Hematopoietic multipotent progenitor cell treated with erythropoietin and hydrocortisone succinate and interleukin-3 and kit ligand, for 15 days (in vitro differentiated cells): ENCODE data around the gene HHATL.
"Not testable (repeated sequence)": the region's sequence is repeated elsewhere in the genome, so short reads cannot be mapped to it uniquely, and the experiment has no call there.

Source experiments
- DNase-seq: peaks from one replicate; pipeline ENCODE4 v3.0.0-alpha.2; 2015; ENCODE audit warnings: low spot score

HHATL gene

DNA sequence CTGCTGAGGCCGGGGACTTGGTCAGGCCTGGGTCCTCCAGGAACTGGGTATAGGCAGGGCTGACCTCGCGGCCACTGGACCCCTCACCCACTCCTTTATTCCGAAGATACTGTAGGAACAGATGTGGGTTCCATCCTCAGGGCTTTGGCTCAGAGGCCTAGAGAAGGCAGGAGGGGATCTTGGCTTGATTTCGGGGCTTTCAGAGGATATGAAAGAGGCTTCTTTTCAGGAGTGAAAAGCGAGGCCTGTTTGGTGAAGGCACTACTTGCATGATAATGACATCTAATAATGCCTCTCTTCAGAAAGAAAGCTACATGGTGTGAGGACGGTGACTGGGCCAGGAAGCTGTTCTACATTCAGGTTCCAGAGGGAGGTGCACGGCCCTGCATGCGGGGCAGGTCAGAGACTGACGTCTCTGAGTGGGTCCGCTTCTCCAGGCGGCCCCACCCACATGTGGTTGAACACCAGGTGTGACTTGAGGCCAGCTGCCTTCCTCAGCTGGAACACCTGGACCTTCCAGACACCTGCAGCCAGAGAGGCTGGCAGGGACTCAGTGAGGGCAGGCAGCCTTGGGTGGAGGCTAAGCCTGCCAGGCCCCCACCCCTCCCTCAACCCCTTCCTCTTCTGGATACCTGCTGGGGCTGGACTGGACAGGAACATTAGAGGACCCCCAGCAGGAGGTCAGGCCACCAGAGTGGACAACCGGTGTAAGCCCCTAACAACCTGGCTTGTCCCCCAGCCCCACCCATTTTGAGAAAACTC lies 31.1 kb upstream of the HHATL start:
- no peak for DNase-seq

DNA sequence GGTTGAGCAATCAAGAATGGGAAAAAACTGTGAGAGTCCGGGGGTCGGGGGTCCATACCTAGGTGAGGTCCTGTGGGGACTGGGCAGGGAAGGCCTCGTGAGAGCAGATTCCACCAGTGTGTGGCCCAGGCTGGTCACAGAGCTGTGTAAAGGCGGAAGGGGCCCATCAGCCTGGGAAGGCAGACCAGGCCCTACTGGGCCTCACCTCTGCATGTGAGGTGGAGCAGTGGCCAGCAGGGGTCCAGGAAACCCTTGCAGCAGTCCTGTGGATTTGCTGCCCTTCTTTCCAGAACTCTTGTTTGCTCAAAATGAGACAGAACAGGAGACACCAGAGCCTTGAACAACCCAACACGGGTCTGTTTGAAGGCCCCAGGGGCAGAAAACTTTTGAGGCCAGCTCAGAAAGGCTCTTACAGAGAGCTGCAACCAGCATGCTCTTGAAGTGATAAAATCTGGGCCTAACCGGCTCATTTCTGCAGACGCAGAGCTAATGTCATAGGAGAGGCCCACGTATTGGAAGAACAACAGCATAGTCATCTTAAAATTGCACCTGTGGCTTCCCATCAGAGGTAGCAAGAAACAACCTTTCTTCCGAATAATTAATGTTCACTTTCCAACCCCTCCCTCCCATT lies 30.3 kb upstream of the HHATL start:
- DNase-seq = no peak

DNA sequence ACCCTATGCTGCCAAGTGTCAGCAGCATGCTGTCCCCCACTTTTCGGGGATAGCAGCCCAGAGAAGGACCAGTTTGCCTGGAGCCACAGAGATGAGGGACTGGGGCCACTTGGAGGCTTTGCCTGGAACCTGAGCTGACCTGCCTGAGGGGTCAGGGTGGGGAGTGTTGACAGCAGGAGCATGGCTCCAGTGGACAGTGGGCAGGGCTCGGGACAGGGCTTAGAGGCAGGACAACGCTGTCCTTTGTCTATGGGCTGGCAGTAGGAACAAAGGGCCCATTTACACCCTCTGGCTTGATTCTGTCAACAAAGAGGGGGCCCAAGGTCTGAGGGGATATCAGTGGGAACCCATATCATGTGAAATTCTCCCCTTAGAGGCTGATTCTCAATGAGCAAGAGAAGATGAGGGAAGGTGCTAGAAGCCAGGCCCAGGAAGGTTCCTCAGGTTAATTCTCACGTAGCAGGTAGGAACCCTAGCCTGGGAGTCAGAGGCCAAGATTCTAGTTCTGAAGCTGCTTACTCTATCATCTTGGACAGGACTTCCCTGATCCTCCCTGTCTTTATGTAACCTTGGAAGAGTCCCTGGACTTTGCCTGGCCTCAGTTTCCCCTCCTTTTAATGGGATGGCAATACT lies 29.7 kb upstream of the HHATL start:
- no peak for DNase-seq

DNA sequence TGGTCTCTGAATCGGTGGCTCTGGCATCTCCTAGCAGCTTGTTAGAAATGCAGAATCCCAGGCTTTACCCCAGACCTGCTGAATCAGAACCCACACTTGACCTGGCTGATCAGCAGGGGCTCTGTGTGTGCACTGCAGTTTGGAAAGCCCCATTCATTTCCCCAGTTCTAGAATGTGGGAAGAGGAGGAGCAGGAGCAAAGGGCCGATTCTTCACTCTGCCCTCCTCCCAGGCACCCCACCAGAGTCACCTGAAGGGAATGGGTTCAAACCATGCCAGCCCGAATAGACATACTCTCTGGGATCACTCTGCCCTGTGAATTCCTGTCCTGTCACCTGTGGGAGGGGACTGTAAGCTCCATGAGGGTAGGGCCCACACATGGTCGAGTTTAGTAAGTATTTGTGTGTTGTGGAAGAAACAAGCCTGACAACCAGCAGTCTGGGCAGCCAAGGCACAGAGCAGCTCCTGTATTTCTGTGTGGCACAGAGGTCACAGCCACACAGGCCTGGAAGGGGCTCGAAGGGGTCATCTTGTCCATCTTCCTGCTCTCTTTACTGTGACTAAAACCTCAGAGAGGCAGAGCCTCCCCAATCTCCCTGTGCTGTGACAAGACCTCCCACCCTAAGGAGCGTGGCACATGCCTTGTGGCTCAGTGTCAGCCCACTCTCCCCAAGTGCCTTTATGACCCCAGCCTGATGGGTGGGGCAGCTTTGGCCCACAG lies 29.0 kb upstream of the HHATL start:
- no peak for DNase-seq

DNA sequence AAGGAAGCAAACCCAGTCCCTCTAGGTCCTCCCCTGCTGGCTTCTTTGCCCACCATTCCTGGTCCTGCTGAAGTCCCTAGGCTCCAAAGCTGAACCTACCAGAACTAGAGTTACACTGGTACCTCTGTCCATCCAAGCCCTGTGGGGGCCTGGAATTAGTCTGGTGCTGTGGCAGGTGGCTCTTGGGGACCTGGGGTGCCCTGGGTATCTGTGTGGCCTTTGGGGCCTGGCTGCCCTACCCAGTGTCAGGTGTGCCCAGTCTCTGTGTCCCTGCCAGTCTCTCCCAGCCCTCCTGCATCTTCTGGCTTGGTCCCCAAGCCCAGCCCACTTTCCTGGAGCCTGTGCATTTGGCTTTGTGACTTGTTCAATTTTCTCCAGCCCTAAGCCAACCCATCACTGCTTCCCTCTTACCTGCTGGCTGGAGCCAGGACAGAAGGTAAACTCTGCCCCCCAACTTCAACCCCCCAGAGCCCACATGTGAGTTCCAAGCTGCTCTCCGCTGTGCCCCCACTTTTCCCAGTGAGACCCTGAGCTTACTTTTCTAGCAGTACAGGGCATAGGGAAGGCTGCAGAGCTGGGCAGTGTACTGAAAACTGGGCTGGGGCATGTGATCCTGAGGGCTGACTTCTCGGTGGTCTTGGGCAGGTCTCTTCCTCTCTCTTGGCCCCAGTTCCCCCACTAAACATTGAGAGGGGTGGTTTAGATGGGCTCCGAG lies 28.3 kb upstream of the HHATL start:
- no peak for DNase-seq

DNA sequence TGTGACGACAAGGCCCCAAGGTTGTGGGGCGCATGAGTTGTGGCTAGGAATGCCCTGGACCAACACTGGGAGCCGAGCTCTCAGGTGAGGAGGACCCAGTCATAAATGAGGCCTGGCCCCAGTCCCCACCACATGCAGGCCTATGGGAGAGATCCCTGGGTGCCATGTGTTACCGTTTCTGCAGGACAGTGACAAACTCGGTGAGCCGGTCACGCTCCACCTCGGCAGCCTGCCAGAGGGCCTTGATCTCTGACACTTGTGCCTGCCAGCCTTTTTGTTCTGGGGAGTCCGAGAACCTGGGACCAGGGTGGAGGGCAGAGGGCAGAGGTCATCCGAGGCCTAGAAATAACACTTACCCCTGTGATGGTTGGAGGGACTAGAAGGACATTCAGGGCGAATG lies 27.7 kb upstream of the HHATL start:
- no peak for DNase-seq

DNA sequence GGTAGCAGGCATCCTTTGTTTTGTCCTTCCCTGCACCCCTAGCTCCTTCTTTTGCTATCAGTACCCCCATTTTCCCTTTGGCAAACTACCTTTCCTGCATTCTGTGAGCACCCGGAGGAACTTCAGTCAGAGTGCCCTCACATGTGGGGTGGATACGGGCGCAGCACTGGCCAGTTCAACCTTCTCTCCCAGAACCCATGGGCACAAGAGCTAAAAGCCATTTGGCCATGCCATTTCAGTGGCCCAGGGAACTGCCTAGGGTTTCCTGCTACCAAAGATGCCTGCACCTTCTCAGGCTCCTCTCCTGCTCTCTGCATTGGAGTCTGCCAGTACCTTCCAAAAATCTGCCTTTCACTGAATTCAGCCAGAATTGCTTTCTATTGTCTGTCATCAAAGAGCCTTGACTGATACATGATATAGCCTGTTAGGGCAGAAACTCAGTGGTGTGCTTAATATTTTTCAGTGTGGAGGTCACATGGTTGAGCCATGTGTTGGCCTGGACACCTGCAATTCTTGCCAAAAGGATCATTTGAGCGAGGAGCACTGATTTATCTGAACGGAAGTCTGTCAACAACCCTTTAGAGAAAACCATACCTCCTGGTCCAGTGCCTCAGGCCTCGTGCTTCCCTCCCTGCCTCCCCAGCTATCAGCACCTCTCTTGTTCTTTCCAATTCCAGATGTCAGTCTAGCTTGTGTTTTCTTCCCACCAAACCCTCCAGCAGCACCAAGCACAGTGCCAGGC lies 27.0 kb upstream of the HHATL start:
- no peak for DNase-seq

DNA sequence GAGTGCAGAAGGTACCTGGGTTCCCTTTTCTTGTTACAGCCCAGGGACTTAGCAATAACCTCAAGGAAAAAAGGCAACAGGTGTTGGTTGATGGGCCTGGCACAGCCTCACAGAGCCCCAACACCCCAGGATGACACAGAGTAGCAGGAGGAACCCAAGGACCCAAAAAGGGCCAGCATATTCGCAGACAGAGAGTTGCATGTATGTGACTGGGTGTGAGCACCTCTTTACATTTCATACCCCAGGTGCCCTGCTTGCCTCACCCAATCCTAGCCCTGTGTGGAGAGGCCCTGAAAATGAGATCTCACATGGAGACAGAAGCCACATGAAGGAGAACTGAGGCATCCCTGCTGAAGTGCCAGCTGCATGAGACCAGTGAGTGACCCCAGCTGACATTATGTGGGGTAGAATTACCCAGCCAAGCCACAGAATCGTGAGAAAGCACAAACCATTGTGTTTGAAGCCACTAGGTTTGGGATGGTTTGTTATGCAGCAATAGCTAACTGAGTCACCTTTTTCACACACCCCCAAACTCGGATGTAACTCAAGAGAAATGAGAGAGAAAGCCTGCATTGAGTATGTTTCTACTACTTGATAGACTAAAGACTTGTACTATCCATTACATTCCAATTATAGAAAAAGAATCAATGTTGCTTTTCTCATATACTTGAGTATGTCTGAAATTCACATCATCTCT lies 26.2 kb upstream of the HHATL start:
- DNase-seq = no peak

DNA sequence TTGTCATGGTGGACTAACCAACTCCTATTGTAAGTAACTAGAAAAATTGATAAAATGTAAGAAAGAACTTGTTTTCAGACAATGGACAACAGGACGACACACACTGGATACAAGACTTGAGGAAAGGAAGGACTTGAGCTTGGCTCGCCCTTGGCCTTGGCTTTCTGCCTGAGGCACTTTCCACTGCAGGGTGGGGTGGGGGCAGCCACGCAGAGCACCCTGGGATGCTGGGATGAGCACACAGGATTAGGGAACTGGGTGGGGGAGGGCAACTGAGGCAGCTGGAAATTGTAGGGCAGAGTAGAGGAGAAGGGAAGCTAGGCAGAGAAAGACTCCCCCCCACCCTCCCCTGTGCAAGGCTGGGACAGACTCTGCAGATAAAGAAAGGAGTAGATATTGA lies 25.5 kb upstream of the HHATL start:
- no peak for DNase-seq

DNA sequence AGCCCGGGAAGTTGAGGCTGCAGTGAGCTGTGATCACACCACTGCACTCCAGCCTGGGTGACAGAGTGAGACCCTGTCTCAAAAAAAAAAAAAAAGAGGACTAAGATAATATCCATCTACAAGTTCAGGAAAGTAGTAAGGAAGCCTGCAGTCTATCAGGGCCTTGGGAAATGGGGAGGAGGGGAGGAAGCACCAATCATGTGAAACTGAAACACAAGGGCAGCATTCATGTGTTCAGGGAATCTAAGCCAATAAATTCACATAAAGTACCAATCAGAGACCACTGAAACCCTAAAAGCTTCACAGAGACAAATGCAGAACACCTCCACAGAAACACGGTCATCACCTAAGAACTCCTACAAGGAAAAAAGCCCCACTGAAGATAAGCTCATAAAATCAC lies 22.9 kb upstream of the HHATL start:
- no peak for DNase-seq

DNA sequence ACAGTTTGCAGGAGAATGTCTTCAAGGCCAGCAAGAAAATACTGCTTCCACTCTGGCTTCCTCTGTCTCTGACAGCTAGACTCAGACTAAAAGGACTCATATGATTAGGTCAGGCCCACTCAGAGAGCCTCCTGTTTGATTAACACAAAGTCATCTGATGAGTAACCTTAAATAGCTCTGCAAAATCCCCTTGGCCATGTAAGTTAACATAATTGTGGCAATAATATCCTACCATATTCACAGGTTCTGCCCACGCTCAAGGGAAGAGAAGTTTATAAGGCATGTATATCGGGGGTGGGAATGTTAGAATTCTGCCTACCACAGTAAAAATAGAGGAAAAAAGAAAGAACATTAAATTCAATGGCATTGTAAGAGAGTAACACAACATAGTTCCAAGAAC lies 20.6 kb upstream of the HHATL start:
- no peak for DNase-seq

DNA sequence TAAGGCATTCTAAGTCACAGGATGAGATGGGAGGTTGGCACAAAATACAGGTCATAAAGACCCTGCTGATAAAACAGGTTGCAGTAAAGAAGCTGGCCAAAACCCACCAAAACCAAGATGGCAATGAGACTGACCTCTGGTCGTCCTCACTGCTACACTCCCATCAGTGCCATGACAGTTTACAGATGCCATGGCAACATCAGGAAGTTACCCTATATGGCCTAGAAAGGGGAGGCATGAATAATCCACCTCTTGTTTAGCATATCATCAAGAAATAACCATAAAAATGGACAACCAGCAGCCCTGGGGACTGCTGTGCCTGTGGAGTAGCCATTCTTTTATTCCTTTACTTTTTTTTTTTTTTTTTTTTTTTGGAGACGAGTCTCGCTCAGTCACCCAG lies 19.8 kb upstream of the HHATL start:
- not testable (repeated sequence) for DNase-seq

DNA sequence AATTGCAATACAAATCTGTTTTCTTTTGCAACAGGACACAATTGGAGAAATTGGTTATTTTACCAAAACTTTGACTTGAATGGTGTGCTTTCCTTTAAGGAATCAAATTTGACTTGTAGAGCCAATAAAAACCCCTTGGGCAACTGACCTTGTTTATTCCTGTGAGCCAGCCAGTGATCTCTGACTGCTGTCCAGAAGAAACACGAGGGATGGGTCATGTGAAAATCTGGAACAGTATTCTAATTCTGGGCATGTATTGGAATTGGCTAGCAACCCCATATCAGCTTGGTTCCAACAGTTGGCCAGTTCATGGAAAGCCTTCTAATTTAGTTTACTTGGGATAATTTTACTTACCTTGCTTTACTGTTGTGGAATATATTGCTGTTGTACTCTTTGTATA lies 19.1 kb upstream of the HHATL start:
- DNase-seq = no peak

DNA sequence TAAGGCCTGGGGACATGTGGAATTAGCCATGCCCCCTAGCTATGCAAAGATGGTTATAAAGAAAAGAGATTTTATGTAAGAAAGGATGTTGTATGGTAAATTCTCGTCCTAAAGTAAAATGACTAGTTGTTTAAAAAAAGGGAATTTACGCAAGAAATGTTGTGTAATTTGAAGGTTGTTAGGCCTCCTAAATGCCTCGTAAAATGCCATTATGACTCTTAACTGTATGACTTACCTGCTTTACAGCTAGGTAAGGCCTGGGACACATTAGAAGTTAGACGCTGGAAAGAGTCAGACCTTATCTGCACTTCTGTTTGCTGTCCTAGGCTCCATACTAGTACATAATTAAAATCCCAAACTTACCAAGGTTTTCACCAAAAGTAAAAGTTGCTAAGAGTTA lies 17.5 kb upstream of the HHATL start:
- DNase-seq = no peak

DNA sequence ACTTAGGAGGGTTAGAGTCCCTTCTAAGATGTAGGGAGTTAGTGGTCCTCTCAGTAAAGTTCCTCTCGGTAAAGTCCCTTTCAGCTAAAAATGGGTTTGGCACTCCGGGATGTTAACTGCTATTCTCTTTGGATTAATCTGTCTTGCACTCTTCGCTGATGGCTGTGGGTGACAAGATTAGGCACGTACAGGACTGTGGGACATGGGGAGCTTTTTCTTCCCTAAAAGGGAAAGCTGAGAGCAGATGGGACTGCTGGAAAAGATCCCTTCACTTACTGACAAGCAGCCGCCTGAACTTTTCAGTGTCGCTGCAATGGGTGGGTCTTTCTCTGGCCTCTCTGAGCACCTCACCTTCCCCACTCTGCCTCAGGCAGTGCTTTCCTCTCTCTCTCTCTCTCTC lies 16.4 kb upstream of the HHATL start:
- no peak for DNase-seq

DNA sequence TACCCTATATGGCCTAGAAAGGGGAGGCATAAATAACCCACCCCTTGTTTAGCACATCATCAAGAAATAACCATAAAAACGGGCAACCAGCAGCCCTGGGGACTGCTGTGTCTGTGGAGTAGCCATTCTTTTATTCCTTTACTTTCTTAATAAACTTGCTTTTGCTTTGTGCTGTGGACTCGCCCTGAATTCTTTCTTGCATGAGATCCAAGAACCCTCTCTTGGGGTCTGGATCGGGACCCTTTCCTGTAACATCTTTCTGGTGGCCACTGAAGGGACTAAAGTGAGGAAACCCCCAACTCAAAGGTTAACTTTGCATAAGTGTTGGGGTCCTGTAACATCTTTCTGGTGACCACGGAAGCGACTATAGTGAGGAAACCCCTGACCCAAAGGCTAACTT lies 15.7 kb upstream of the HHATL start:
- no peak for DNase-seq

DNA sequence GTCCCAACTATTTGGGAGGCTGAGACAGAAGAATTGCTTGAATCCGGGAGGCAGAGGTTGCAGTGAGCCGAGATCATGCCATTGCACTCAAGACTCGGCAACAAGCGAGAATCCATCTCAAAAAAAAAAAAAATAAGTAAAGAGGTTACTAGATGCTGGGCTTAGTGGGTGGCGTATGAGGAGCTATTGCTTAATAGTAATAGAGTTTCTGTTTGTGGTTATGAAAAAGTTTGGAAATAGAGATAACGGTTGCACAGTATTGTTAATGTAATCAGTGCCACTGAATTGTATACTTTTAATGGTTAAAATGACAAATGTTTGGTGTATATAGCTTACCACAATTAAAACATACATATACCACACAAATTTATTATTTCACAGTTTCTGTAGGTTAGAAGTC lies 14.7 kb upstream of the HHATL start:
- DNase-seq = no peak

DNA sequence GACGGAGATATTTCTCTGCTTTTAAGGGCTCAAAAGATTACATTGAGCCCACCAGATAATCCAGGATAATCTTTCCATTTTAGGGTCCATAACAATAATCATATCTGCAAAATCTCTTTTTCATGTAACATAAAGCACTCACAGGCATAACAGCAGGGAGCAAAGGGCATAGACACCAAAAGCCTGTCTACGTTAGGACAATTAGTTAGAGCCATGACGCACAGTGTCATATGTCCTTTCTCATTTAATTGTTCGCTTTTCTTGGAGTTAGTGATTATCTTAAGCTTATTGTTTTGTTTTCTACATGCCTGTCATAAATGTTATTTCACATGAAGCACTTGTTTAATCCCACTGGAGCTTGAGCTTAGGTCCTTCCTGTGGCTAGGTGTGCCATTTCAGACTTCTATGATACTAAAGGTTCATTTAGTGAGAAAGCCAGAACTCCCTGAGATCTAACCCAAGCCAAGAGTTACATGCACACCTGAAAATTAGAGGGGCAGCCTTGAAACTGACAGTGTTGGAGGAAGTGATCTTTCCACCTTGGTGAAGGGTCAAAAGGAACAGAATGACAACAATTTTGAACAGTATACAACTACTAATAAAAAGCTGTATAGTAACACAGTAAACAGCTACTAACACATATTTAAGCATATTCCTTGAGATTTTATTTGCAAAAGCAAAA lies 11.7 kb upstream of the HHATL start:
- no peak for DNase-seq

DNA sequence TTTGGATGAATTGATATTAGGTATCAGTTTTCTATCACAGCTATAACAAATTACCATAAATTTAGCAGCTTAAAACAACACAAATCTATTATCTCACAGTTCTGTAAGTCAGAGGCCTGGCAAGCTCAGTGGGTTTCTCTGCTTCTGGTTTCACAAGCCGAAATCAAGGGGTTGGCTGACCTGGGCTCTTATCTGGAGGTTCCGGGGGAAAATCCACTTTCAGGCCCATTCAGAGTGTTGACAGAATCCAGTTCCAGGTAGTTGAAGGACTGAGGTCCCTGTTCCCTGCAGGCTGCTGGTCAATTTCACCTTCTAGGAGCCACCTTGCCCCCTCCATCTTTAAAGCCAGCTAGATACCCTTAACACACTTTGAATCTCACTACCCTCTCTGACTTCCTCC lies 11.1 kb upstream of the HHATL start:
- no peak for DNase-seq

DNA sequence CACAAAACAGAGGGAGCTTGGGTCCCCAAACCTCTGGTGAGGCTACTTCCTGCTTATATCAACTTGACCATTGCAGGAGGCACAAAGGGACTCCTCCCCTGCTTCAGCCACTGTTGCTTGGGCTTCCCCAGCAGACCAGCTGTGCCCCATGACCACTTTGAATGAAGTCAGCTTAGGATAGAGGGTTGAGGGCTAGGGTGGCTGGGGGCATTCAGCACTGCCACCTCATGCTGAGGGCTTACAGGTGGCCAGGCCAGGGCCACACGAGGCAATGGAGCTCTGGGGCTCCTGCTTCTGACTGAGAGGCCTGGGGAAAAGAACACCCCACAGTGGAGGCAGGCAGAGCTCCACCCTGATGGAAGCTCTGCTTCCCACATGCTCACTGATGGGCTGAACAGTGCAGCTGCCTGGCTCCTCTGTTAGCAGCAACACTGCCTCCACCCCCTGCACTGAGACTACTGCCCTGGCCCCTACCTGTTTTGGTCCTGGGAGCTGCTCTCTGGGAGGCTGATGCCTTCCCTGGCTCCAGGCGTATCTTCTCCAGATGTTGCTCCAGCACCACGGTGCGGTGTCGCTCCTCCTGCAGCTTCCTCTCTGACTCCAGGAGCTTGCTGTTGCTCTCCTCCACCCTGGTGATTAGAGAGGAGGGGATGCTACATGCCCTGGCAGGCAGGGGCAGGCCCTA lies 10.2 kb upstream of the HHATL start:
- DNase-seq = no peak
